ENCODE results near the gene DGKG.

DGKG gene

DNA sequence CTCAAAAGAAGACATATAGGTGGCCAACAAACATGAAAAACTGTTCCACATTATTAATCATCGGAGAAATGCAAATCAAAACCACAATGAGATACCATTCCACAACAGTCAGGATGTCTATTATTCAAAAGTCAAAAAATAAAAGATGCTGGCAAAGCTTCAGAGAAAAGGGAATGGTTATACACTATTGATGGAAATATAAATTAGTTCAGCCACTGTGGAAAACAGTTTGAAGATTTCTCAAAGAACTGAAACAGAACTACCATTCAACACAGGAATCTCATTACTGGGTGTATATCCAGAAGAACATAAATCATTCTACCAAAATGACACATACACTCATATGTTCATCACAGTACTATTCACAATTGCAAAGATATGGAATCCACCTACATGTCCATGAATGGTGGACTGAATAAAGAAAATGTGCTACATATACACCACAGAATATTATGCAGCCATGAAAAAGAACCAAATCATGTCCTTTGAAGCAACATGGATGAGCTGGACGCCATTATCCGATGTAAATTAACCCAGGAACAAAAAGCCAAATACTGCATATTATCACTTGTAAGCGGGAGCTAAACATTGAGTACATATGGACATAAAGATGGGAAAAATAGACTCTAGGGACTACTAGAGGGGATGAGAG is 32.7 kb upstream of the DGKG start:
- H2AFZ ChIP-seq (ENCODE audit: low read length): no peak overlapping the region
- H3K4me1 ChIP-seq (ENCODE audit: insufficient read depth, low read length, poor library complexity, severe bottlenecking): no peaks in the 10 kb centered on the region
- H3K9me3 ChIP-seq (ENCODE audit: insufficient read depth, low read depth, low read length): no peaks in the 10 kb centered on the region
- TF ChIP-seq, protein P1, sequence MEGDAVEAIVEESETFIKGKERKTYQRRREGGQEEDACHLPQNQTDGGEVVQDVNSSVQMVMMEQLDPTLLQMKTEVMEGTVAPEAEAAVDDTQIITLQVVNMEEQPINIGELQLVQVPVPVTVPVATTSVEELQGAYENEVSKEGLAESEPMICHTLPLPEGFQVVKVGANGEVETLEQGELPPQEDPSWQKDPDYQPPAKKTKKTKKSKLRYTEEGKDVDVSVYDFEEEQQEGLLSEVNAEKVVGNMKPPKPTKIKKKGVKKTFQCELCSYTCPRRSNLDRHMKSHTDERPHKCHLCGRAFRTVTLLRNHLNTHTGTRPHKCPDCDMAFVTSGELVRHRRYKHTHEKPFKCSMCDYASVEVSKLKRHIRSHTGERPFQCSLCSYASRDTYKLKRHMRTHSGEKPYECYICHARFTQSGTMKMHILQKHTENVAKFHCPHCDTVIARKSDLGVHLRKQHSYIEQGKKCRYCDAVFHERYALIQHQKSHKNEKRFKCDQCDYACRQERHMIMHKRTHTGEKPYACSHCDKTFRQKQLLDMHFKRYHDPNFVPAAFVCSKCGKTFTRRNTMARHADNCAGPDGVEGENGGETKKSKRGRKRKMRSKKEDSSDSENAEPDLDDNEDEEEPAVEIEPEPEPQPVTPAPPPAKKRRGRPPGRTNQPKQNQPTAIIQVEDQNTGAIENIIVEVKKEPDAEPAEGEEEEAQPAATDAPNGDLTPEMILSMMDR (conservative IDR thresholded peaks at IDR 0.05; ENCODE audit: low read length): no peak
- no peak for TF ChIP-seq EZH2phosphoT487 (IDR thresholded peaks at IDR 0.05; ENCODE audit: borderline replicate concordance)
- H4K20me1 ChIP-seq (ENCODE audit: insufficient read depth, low read length, poor library complexity, severe bottlenecking): no peaks in the 10 kb centered on the region
- H3K9me2 ChIP-seq (replicated peaks; ENCODE audit: low read depth, low read length): no peaks in the 10 kb centered on the region
- no peak overlapping the region for H3K9ac ChIP-seq (ENCODE audit: low read depth, low read length, poor library complexity, severe bottlenecking)
- no peaks in the 10 kb centered on the region for H3K79me2 ChIP-seq (ENCODE audit: insufficient read depth, low read length)
- H3K4me3 ChIP-seq (ENCODE audit: low read length, poor library complexity, severe bottlenecking): no peak overlapping the region
- no peak overlapping the region for H3K4me2 ChIP-seq (ENCODE audit: low read depth, low read length, poor library complexity, severe bottlenecking)
- no peaks in the 10 kb centered on the region for H3K27me3 ChIP-seq (ENCODE audit: insufficient read depth, low read length, poor library complexity, severe bottlenecking)
- no peaks in the 10 kb centered on the region for H3F3A ChIP-seq (ENCODE audit: low read depth)
- H3K36me3 ChIP-seq (ENCODE audit: insufficient read depth, low read length): no peaks in the 10 kb centered on the region

DNA sequence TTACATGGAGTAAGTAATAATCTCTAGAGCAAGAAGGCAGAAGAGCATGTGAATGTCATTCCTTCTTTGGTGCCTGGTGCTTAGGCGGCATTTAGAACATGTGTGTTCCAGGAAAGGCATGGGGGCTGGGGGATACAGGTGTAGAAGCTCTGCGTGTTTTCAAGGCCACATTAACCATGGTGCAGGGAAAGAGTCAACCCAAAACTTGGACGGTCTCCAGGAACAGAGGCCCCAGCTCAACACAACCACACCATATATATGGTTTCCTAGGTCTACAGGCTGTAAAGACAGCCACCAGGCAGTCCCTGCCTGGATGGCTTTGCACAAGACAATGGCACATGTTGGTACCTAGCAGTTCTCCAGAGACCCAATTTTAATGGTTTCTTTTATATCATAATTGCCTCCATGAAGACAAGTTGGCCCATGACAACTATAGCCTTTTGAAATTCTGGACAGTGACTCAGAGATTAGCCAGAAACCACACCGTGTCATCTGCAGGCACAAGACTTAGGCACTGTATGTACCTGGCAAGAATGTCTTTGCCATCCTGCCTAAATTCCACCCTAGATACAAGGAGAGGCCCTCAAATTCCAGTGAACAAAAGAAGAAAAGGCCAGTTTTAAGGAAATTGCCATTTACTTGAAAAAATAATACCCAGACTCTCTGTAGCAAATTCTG is 25.0 kb upstream of the DGKG start:
- no peaks in the 10 kb centered on the region for H3K9me3 ChIP-seq (ENCODE audit: insufficient read depth, low read depth, low read length)
- H3K4me3 ChIP-seq (ENCODE audit: low read length, poor library complexity, severe bottlenecking): no peak overlapping the region
- no peak for TF ChIP-seq EZH2phosphoT487 (IDR thresholded peaks at IDR 0.05; ENCODE audit: borderline replicate concordance)
- TF ChIP-seq, protein P1 (conservative IDR thresholded peaks at IDR 0.05; ENCODE audit: low read length): no peak
- H3K36me3 ChIP-seq (ENCODE audit: insufficient read depth, low read length): no peaks in the 10 kb centered on the region
- no peaks in the 10 kb centered on the region for H4K20me1 ChIP-seq (ENCODE audit: insufficient read depth, low read length, poor library complexity, severe bottlenecking)
- H3K9me2 ChIP-seq (replicated peaks; ENCODE audit: low read depth, low read length): no peaks in the 10 kb centered on the region
- no peak overlapping the region for H3K4me2 ChIP-seq (ENCODE audit: low read depth, low read length, poor library complexity, severe bottlenecking)
- no peaks in the 10 kb centered on the region for H3K4me1 ChIP-seq (ENCODE audit: insufficient read depth, low read length, poor library complexity, severe bottlenecking)
- H3K27me3 ChIP-seq (ENCODE audit: insufficient read depth, low read length, poor library complexity, severe bottlenecking): no peaks in the 10 kb centered on the region
- no peaks in the 10 kb centered on the region for H3F3A ChIP-seq (ENCODE audit: low read depth)
- H3K9ac ChIP-seq (ENCODE audit: low read depth, low read length, poor library complexity, severe bottlenecking): no peak overlapping the region
- no peak overlapping the region for H2AFZ ChIP-seq (ENCODE audit: low read length)
- H3K79me2 ChIP-seq (ENCODE audit: insufficient read depth, low read length): no peaks in the 10 kb centered on the region

DNA sequence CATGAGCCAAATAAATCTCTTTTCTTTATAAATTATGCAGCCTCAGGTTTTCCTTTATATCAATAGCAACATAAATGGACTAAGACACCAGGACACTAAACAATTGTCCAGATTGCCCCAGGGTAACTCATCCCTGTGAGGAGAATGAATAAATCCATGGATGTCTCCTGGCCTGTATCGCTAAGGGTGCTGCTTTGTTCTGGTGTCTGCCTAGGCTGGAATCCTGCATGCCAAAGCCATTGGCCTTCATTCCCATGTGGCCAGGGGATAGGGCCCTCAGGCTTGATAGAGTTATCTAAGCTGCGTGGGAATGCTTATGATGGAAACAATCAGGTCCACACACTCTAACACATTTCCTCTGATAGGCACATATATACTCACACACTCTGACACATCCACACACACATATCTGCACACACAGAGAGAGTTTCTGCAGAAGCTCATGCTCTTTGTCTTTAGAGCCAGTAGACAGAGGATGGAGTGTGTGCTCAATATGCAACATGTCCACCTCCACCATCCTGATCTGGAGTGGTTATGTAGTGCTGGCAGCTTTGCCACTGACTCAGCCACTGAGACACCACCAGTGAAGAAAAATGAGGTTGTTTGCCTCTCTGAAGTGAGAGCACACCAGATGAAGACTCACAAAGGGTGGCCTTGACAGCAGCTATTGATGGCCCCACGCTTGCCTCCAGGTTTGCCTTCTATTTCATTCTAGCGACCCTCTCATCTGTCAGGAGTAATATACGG is 24.0 kb upstream of the DGKG start:
- Histone ChIP-seq H3K79me2 (ENCODE audit: insufficient read depth, low read length) (no peaks in the 10 kb centered on the region), H3K4me2 (ENCODE audit: low read depth, low read length, poor library complexity, severe bottlenecking) (no peak overlapping the region), H2AFZ (ENCODE audit: low read length) (no peak overlapping the region), H3K36me3 (ENCODE audit: insufficient read depth, low read length) (no peaks in the 10 kb centered on the region), H3F3A (ENCODE audit: low read depth) (no peaks in the 10 kb centered on the region), H3K27me3 (ENCODE audit: insufficient read depth, low read length, poor library complexity, severe bottlenecking) (no peaks in the 10 kb centered on the region), H3K9me2 (replicated peaks; ENCODE audit: low read depth, low read length) (no peaks in the 10 kb centered on the region), H4K20me1 (ENCODE audit: insufficient read depth, low read length, poor library complexity, severe bottlenecking) (no peaks in the 10 kb centered on the region), H3K9ac (ENCODE audit: low read depth, low read length, poor library complexity, severe bottlenecking) (no peak overlapping the region), H3K9me3 (ENCODE audit: insufficient read depth, low read depth, low read length) (no peaks in the 10 kb centered on the region), H3K4me3 (ENCODE audit: low read length, poor library complexity, severe bottlenecking) (no peak overlapping the region), H3K4me1 (ENCODE audit: insufficient read depth, low read length, poor library complexity, severe bottlenecking) (no peaks in the 10 kb centered on the region)
- TF ChIP-seq, protein P1 (conservative IDR thresholded peaks at IDR 0.05; ENCODE audit: low read length): no peak
- no peak for TF ChIP-seq EZH2phosphoT487 (IDR thresholded peaks at IDR 0.05; ENCODE audit: borderline replicate concordance)
